ENCODE data around the gene SSX4.

GRCh38 chrX:48357681-48358080 lies 25.7 kb upstream of the SSX4 start:
- TF ChIP-seq CTCF (IDR thresholded peaks at IDR 0.05; ENCODE audit: low read depth, low read length) (no peak), EZH2phosphoT487 (IDR thresholded peaks at IDR 0.05; ENCODE audit: low read depth) (no peak)

Data from OCI-LY3 (cell line).